H1 (cell line): ENCODE data around the gene PGM3. TPM values are rescaled to one million over a fixed set of nuclear protein-coding genes. Genes with fewer than 3 reads are reported as not detected.

Experiments used
- CTCF ChIA-PET: fragments of 300-600 bp; sonication (Branson Sonifier 250); formaldehyde crosslinking; loops from one replicate; lab custom pipeline; 2021; ENCODE audit not compliant: partially characterized antibody; lab: Charles Lee
- POLR2A ChIA-PET: fragments of 300-600 bp; sonication (Branson Sonifier 250); formaldehyde crosslinking; loops from one replicate; lab custom pipeline; 2021; ENCODE audit warnings: inconsistent platforms; ENCODE audit not compliant: partially characterized antibody; lab: Charles Lee
- DNase-seq, 2 experiments: peaks; one replicate each; pipeline versions ENCODE4 v3.0.0 to v3.0.0-alpha.2; 2010 to 2022; ENCODE audit warnings: low spot score in 2 of 2, low read depth in 1 of 2, mixed read lengths in 1 of 2
- FAIRE-seq: peaks from 2 replicates; lab custom pipeline; 2011; peaks lifted over from hg19 to GRCh38; lab: Jason Lieb, UNC
- H2AFZ ChIP-seq: 2 replicates; pipeline ENCODE4 v1.8.1; 2012; ENCODE audit warnings: low read length, inconsistent platforms
- H2AK5ac ChIP-seq: 2 replicates; pipeline ENCODE4 v1.6.1; 2013; ENCODE audit warnings: low read depth, low read length
- H2BK120ac ChIP-seq: replicated peaks from 2 replicates; pipeline ENCODE3; 2013; ENCODE audit warnings: low read depth, low read length, inconsistent platforms
- H2BK12ac ChIP-seq: 2 replicates; pipeline ENCODE4 v1.6.1; 2013; ENCODE audit warnings: low read depth, low read length
- H2BK15ac ChIP-seq: 2 replicates; pipeline ENCODE4 v1.6.1; 2013; ENCODE audit warnings: low read length
- H2BK20ac ChIP-seq: 2 replicates; pipeline ENCODE4 v1.6.1; 2013; ENCODE audit warnings: low read length
- H2BK5ac ChIP-seq: 2 replicates; pipeline ENCODE4 v1.6.1; 2013; ENCODE audit warnings: low read depth, low read length
- H3K14ac ChIP-seq: 2 replicates; pipeline ENCODE4 v1.6.1; 2013; ENCODE audit warnings: inconsistent platforms; ENCODE audit not compliant: insufficient read length
- H3K18ac ChIP-seq: 2 replicates; pipeline ENCODE4 v1.6.1; 2013; ENCODE audit warnings: low read length; ENCODE audit errors: extremely low read depth
- H3K23ac ChIP-seq: 2 replicates; pipeline ENCODE4 v1.6.1; 2013; ENCODE audit warnings: inconsistent platforms; ENCODE audit not compliant: insufficient read length
- H3K23me2 ChIP-seq: 2 replicates; pipeline ENCODE4 v1.6.1; 2013; ENCODE audit warnings: low read depth, low read length
- H3K27ac ChIP-seq: 2 replicates; pipeline ENCODE4 v1.6.1; 2011; ENCODE audit warnings: low read depth, low read length, inconsistent platforms
- H3K27me3 ChIP-seq, 4 experiments: replicated peaks in 1 of 4; 1 replicate in 1 of 4; 2 replicates in 3 of 4; pipeline versions ENCODE4 v1.6.1 to v1.8.1; 2011 to 2013; ENCODE audit warnings: low read length in 3 of 4, mild to moderate bottlenecking in 3 of 4, inconsistent platforms in 2 of 4, mixed read lengths in 2 of 4, moderate library complexity in 1 of 4; ENCODE audit not compliant: control insufficient read depth in 3 of 4, insufficient read depth in 3 of 4; ENCODE audit errors: extremely low read depth in 1 of 4
- H3K36me3 ChIP-seq, 4 experiments: 2 replicates each; pipeline versions ENCODE4 v1.6.1 to v1.8.1; 2011 to 2013; ENCODE audit warnings: mild to moderate bottlenecking in 4 of 4, low read length in 3 of 4, moderate library complexity in 2 of 4, control low read depth in 1 of 4, inconsistent platforms in 1 of 4; ENCODE audit not compliant: insufficient read depth in 4 of 4, control insufficient read depth in 2 of 4
- H3K4ac ChIP-seq: replicated peaks from 2 replicates; pipeline ENCODE3; 2013; ENCODE audit warnings: low read length, low read depth, mixed read lengths, inconsistent platforms; ENCODE audit not compliant: insufficient read length
- H3K4me1 ChIP-seq, 4 experiments: replicated peaks in 1 of 4; 1 replicate in 1 of 4; 2 replicates in 3 of 4; pipeline versions ENCODE4 v1.6.1 to v1.8.1; 2011 to 2013; ENCODE audit warnings: low read length in 3 of 4, inconsistent platforms in 2 of 4, mixed read lengths in 1 of 4; ENCODE audit not compliant: insufficient read depth in 4 of 4, control insufficient read depth in 3 of 4
- H3K4me2 ChIP-seq, 2 experiments: 2 replicates each; pipeline versions ENCODE4 v1.6.1 to v1.8.1; 2011 to 2013; ENCODE audit warnings: low read depth in 2 of 2, low read length in 2 of 2, control low read depth in 1 of 2, inconsistent platforms in 1 of 2, mild to moderate bottlenecking in 1 of 2; ENCODE audit not compliant: insufficient read depth in 1 of 2
- H3K4me3 ChIP-seq, 4 experiments: fragments of 200-600, 300-600 bp in 1 of 4; sonication (generic), shearing (Covaris generic), sonication (Bioruptor Twin) in 1 of 4; 2 replicates each; pipeline versions ENCODE4 v1.5.1 to v1.8.1; 2011 to 2016; ENCODE audit warnings: low read length in 4 of 4, low read depth in 3 of 4, control low read depth in 2 of 4, inconsistent platforms in 2 of 4, mild to moderate bottlenecking in 2 of 4, mixed read lengths in 1 of 4, moderate library complexity in 1 of 4; ENCODE audit not compliant: insufficient read depth in 2 of 4; ENCODE audit errors: extremely low read depth in 1 of 4
- H3K56ac ChIP-seq: replicated peaks from 2 replicates; pipeline ENCODE3; 2013; ENCODE audit warnings: low read depth, mild to moderate bottlenecking, mixed read lengths, low read length, inconsistent platforms; ENCODE audit not compliant: insufficient read length
- H3K79me1 ChIP-seq: 2 replicates; pipeline ENCODE4 v1.6.1; 2013; ENCODE audit warnings: low read depth, low read length, control low read depth
- H3K79me2 ChIP-seq, 2 experiments: 2 replicates each; pipeline versions ENCODE4 v1.6.1 to v1.8.1; 2012 to 2013; ENCODE audit warnings: low read length in 2 of 2, mild to moderate bottlenecking in 2 of 2, inconsistent platforms in 1 of 2; ENCODE audit not compliant: insufficient read depth in 2 of 2, control insufficient read depth in 1 of 2
- H3K9ac ChIP-seq, 4 experiments: replicated peaks in 1 of 4; 1 replicate in 1 of 4; 2 replicates in 3 of 4; pipeline versions ENCODE4 v1.6.1 to v1.8.1; 2011 to 2013; ENCODE audit warnings: low read depth in 3 of 4, low read length in 3 of 4, control low read depth in 2 of 4, mild to moderate bottlenecking in 2 of 4, moderate library complexity in 2 of 4, inconsistent platforms in 1 of 4; ENCODE audit errors: extremely low read depth in 1 of 4
- H3K9me3 ChIP-seq, 2 experiments: 2 replicates each; pipeline versions ENCODE4 v1.6.1 to v1.8.1; 2012 to 2013; ENCODE audit warnings: mild to moderate bottlenecking in 2 of 2, moderate library complexity in 2 of 2, control low read depth in 1 of 2, inconsistent platforms in 1 of 2, low read depth in 1 of 2, low read length in 1 of 2, mixed read lengths in 1 of 2; ENCODE audit not compliant: insufficient read depth in 2 of 2
- H4K20me1 ChIP-seq, 2 experiments: replicated peaks in 1 of 2; 2 replicates each; pipeline versions ENCODE3 to v1.8.1; 2011 to 2013; ENCODE audit warnings: inconsistent platforms in 2 of 2, low read length in 2 of 2, mild to moderate bottlenecking in 1 of 2; ENCODE audit not compliant: insufficient read depth in 2 of 2, control insufficient read depth in 1 of 2
- H4K5ac ChIP-seq: 2 replicates; pipeline ENCODE4 v1.6.1; 2013; ENCODE audit warnings: low read length, low read depth, mixed read lengths, inconsistent platforms; ENCODE audit not compliant: insufficient read length
- H4K8ac ChIP-seq: 2 replicates; pipeline ENCODE4 v1.8.0; 2013; ENCODE audit warnings: mild to moderate bottlenecking, moderate library complexity, low read length, inconsistent platforms; ENCODE audit not compliant: insufficient read depth; ENCODE audit errors: extremely low read depth
- H4K91ac ChIP-seq: replicated peaks from 2 replicates; pipeline ENCODE3; 2013; ENCODE audit warnings: low read length, mixed read lengths, inconsistent platforms; ENCODE audit not compliant: insufficient read length
- ASH2L ChIP-seq: fragments of 200-600, 300-600 bp; sonication (generic); IDR thresholded peaks from one replicate; pipeline ENCODE4 v1.7.1; 2017; ENCODE audit warnings: low read length
- BRCA1 ChIP-seq: IDR thresholded peaks from 2 replicates; pipeline ENCODE4 v1.6.1; 2012; ENCODE audit warnings: low read depth, low read length, improper control_type of control experiment
- CBX8 ChIP-seq: fragments of 300-800, 300-1000 bp; sonication (generic); IDR thresholded peaks from 2 replicates; pipeline ENCODE4 v1.7.1; 2016; ENCODE audit warnings: low read depth, low read length, borderline replicate concordance
- JUND ChIP-seq: IDR thresholded peaks from 2 replicates; pipeline ENCODE4 v1.6.1; 2011; ENCODE audit warnings: mild to moderate bottlenecking, improper control_type of control experiment, low read length
- KDM4A ChIP-seq: IDR thresholded peaks from one replicate; pipeline ENCODE4 v1.7.1; 2012; ENCODE audit warnings: low read depth, mild to moderate bottlenecking, moderate library complexity, low read length, inconsistent platforms; ENCODE audit not compliant: severe bottlenecking
- NRF1 ChIP-seq: IDR thresholded peaks from 2 replicates; pipeline ENCODE4 v1.6.1; 2011; ENCODE audit warnings: mild to moderate bottlenecking, low read depth, low read length, improper control_type of control experiment
- RNF2 ChIP-seq: fragments of 200-900, 300-1000 bp; sonication (generic); IDR thresholded peaks from 2 replicates; pipeline ENCODE4 v1.7.1; 2016; ENCODE audit warnings: borderline replicate concordance, low read depth, mild to moderate bottlenecking, antibody characterized with exemption, low read length; ENCODE audit not compliant: poor library complexity, severe bottlenecking; ENCODE audit errors: missing control alignments
- SIN3A ChIP-seq, 2 experiments: IDR thresholded peaks in 1 of 2; conservative IDR thresholded peaks in 1 of 2; 2 replicates each; pipeline ENCODE4 v1.6.1; 2011 to 2012; ENCODE audit warnings: low read length in 2 of 2, improper control_type of control experiment in 1 of 2, low read depth in 1 of 2, mild to moderate bottlenecking in 1 of 2
- SP2 ChIP-seq: IDR thresholded peaks from 2 replicates; pipeline ENCODE4 v1.6.1; 2012; ENCODE audit warnings: mild to moderate bottlenecking, low read length, inconsistent platforms
- SUZ12 ChIP-seq: fragments of 200-600 bp; sonication (generic); IDR thresholded peaks from 2 replicates; pipeline ENCODE4 v1.6.1; 2012; ENCODE audit warnings: mild to moderate bottlenecking, inconsistent platforms, low read length, moderate library complexity, mixed read lengths
- TAF1 ChIP-seq: IDR thresholded peaks from 2 replicates; pipeline ENCODE4 v1.6.1; 2011; ENCODE audit warnings: mild to moderate bottlenecking, low read depth, low read length
- TAF7 ChIP-seq: optimal IDR thresholded peaks from 2 replicates; pipeline ENCODE3; 2011; ENCODE audit warnings: low read depth, mild to moderate bottlenecking, inconsistent platforms, low read length, moderate library complexity, borderline replicate concordance
- USF2 ChIP-seq: IDR thresholded peaks from 2 replicates; pipeline ENCODE4 v1.6.1; 2011; ENCODE audit warnings: low read length, improper control_type of control experiment
- WGBS, 2 experiments: shearing (Covaris generic) in 1 of 2; methylation state at CpG; one replicate each; pipeline versions ENCODE4 v1.1.6 to v1.1.7; 2013 to 2015; ENCODE audit warnings: low lambda C conversion rate in 2 of 2, mixed read lengths in 2 of 2, inconsistent platforms in 1 of 2, low coverage in 1 of 2, missing lambda C conversion rate in 1 of 2; ENCODE audit not compliant: insufficient replicate concordance in 2 of 2, insufficient coverage in 1 of 2, insufficient read length in 1 of 2; ENCODE audit errors: extremely low coverage in 1 of 2, missing lambda C conversion rate in 1 of 2; 5-methylcytosine and 5-hydroxymethylcytosine counted together
- polyA plus RNA-seq, 7 experiments: library from polyadenylated mRNA; depleted of rRNA in 3 of 7; stranded (reverse) in 5 of 7; unstranded in 2 of 7; fragments of >200 nt in 5 of 7; fragments of 200-250 nt in 2 of 7; gene quantifications; 1 replicate in 5 of 7; 2 replicates in 1 of 7; 4 replicates in 1 of 7; pipeline versions ENCODE4 v1.2.1 to v1.2.3, GENCODE V29; 2011 to 2013; ENCODE audit warnings: missing spikeins in 2 of 7, mixed read lengths in 2 of 7
- total RNA-seq: library from RNA; stranded (reverse); fragmentation: NEBNext Ultra II Directional; extraction: Animal tissue kit (Norgen Biotek cat#: 25700); gene quantifications from 2 replicates; pipeline ENCODE4 v1.2.1, GENCODE V29; 2021

The PGM3 gene
- total and polyA plus RNA-seq, 2 of the 8 experiments (the other 6 are each of a cell fraction or from before 2014, with no cell fraction given), result 14.5 to 60.5 TPM

GRCh38 chr6:83188501-83188900 lies 4.6 kb downstream of the PGM3 start:
- H2AK5ac ChIP-seq, result no peak overlapping the region
- H4K91ac ChIP-seq, result no peak overlapping the region
- FAIRE-seq, result no peak
- no peaks in the 10 kb centered on the region for H3K27me3 ChIP-seq
- no peak overlapping the region for H2BK120ac ChIP-seq
- no peak overlapping the region for H2BK15ac ChIP-seq
- H3K79me2 ChIP-seq, result peaks cover 0 to 26% of the 10 kb centered on the region in 2 experiments; a peak in 2 of 4 replicates
- H3K79me1 ChIP-seq, result peaks cover 4% of the 10 kb centered on the region; the same call in 1 of the 2 replicates
- WGBS, 2 experiments, result 98% methylated on average over 3 of the region's 3 CpGs; no CpG with 5 or more reads in 1 of the 2 experiments
- H3K27ac ChIP-seq, result no peak overlapping the region
- H3K9ac ChIP-seq, result no peak overlapping the region
- no peak overlapping the region for H3K4me2 ChIP-seq
- no peak overlapping the region for H4K8ac ChIP-seq
- no peak overlapping the region for H3K14ac ChIP-seq
- no peak overlapping the region for H4K5ac ChIP-seq
- H3K23ac ChIP-seq, result no peak overlapping the region
- no peak overlapping the region for H3K4ac ChIP-seq
- no peaks in the 10 kb centered on the region for H3K9me3 ChIP-seq
- H4K20me1 ChIP-seq, result peaks cover 8 to 9% of the 10 kb centered on the region in 2 experiments
- no peak overlapping the region for H3K18ac ChIP-seq
- H3K4me3 ChIP-seq, result no peak overlapping the region
- POLR2A ChIA-PET, result interaction anchor here (1.4 kb wide), 1 partner anchor 17 kb away, joined by 3 read pairs; no protein-coding TSS in a partner anchor
- H2AFZ ChIP-seq, result no peak overlapping the region
- peaks cover 2 to 60% (median 22%) of the 10 kb centered on the region in 4 experiments; a peak in 5 of 8 replicates for H3K36me3 ChIP-seq
- DNase-seq, result no peak
- CTCF ChIA-PET, result interaction anchor here (0.6 to 2.2 kb wide), 7 partner anchors 16 to 331 kb away, joined by 3 to 6 read pairs (median 3); partner anchors contain the start of gene DOP1A
- no peak overlapping the region for H2BK20ac ChIP-seq
- H3K4me1 ChIP-seq, result no peaks in the 10 kb centered on the region
- H2BK12ac ChIP-seq, result no peak overlapping the region
- H3K23me2 ChIP-seq, result no peaks in the 10 kb centered on the region
- H2BK5ac ChIP-seq, result no peak overlapping the region
- H3K56ac ChIP-seq, result no peak overlapping the region
- TF ChIP-seq NRF1, result no peak
- TF ChIP-seq KDM4A, result no peak
- TF ChIP-seq ASH2L, result no peak
- no peak for TF ChIP-seq RNF2
- no peak for TF ChIP-seq CBX8
- TF ChIP-seq SIN3A (conservative IDR thresholded peaks at IDR 0.05 in 1 of 2, IDR thresholded peaks at IDR 0.05 in 1 of 2; ENCODE audit: low read depth in 1 of 2, low read length in 2 of 2), result no peak
- TF ChIP-seq SUZ12, result no peak
- no peak for TF ChIP-seq SP2
- no peak for TF ChIP-seq TAF7
- no peak for TF ChIP-seq BRCA1
- TF ChIP-seq TAF1, result no peak
- TF ChIP-seq JUND, result no peak
- no peak for TF ChIP-seq USF2
